Measurements from ENCODE around the gene CIITA. TPM values are rescaled to one million over a fixed set of nuclear protein-coding genes. Genes with fewer than 3 reads are reported as not detected.

CIITA gene
- total and polyA plus RNA-seq, 2 donors: 5.6 to 6.4 TPM

GRCh38 chr16:10839279-10839666, 37.7 kb upstream of the CIITA start:
- Histone ChIP-seq H3K4me3 (ENCODE audit: low read depth, low read length) (no peak overlapping the region), H3K36me3 (ENCODE audit: insufficient read depth) (no peaks in the 10 kb centered on the region), H3K27ac (ENCODE audit: low read depth) (no peak overlapping the region), H3K4me1 (ENCODE audit: insufficient read depth) (no peaks in the 10 kb centered on the region)
- DNase-seq (ENCODE audit: extremely low spot score): no peak
- WGBS: 47% methylated on average over 6 of the region's 6 CpGs

DNA sequence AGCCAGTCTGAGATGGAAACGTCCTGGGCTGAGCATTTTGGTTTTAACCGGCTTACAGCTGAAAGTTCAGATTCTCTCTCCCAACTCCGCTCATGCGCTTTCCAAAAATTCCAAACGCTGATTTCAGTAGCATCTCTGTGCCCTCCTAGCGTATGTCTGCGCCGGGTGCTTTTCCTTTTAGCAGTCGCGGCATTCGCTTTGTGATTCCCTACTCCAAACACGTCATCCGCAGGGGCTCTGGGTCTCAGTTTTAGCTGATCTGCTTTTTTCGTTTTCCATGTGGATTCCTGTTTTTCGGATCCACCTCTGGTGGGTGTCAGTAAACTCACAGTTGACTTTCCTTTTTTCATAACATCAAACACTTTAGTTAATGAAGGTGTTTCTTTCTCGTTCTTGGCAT, 36.3 kb upstream of the CIITA start:
- 54% methylated on average over 16 of the region's 16 CpGs for WGBS
- no peak overlapping the region for H3K27ac ChIP-seq (ENCODE audit: low read depth)
- DNase-seq (ENCODE audit: extremely low spot score): no peak

GRCh38 chr16:10846213-10846998, 30.6 kb upstream of the CIITA start:
- Histone ChIP-seq H3K4me3 (ENCODE audit: low read depth, low read length) (no peak overlapping the region), H3K27ac (ENCODE audit: low read depth) (no peak overlapping the region), H3K4me1 (ENCODE audit: insufficient read depth) (no peaks in the 10 kb centered on the region), H3K36me3 (ENCODE audit: insufficient read depth) (no peaks in the 10 kb centered on the region)
- WGBS: 90% methylated on average over 14 of the region's 14 CpGs
- no peak for DNase-seq (ENCODE audit: extremely low spot score)

More for the DNA sequence above, 36.3 kb upstream of the CIITA start:
- no peak overlapping the region for H3K4me3 ChIP-seq (ENCODE audit: low read depth, low read length)
- H3K36me3 ChIP-seq (ENCODE audit: insufficient read depth): no peaks in the 10 kb centered on the region
- H3K4me1 ChIP-seq (ENCODE audit: insufficient read depth): no peaks in the 10 kb centered on the region

GRCh38 chr16:10847176-10847575, 29.8 kb upstream of the CIITA start:
- Histone ChIP-seq H3K27ac (ENCODE audit: low read depth) (no peak overlapping the region), H3K4me1 (ENCODE audit: insufficient read depth) (no peaks in the 10 kb centered on the region), H3K4me3 (ENCODE audit: low read depth, low read length) (no peak overlapping the region), H3K36me3 (ENCODE audit: insufficient read depth) (no peaks in the 10 kb centered on the region)
- no peak for DNase-seq (ENCODE audit: extremely low spot score)
- 56% methylated on average over 2 of the region's 2 CpGs for WGBS

- Histone ChIP-seq H3K27ac (ENCODE audit: low read depth) (no peak overlapping the region), H3K4me3 (ENCODE audit: low read depth, low read length) (no peak overlapping the region), H3K36me3 (ENCODE audit: insufficient read depth) (no peaks in the 10 kb centered on the region), H3K4me1 (ENCODE audit: insufficient read depth) (no peaks in the 10 kb centered on the region)
- no peak for DNase-seq (ENCODE audit: extremely low spot score)
- 64% methylated on average over 7 of the region's 7 CpGs for WGBS
Measured at GRCh38 chr16:10849736-10850477, 27.1 kb upstream of the CIITA start.

- Histone ChIP-seq H3K27ac (ENCODE audit: low read depth) (no peak overlapping the region), H3K4me3 (ENCODE audit: low read depth, low read length) (no peak overlapping the region), H3K4me1 (ENCODE audit: insufficient read depth) (no peaks in the 10 kb centered on the region), H3K36me3 (ENCODE audit: insufficient read depth) (no peaks in the 10 kb centered on the region)
- no peak for DNase-seq (ENCODE audit: extremely low spot score)
- WGBS: 65% methylated on average over 4 of the region's 4 CpGs
Measured at GRCh38 chr16:10850478-10850850, 26.5 kb upstream of the CIITA start.

- no peak for DNase-seq (ENCODE audit: extremely low spot score)
- Histone ChIP-seq H3K4me3 (ENCODE audit: low read depth, low read length) (no peak overlapping the region), H3K27ac (ENCODE audit: low read depth) (no peak overlapping the region), H3K4me1 (ENCODE audit: insufficient read depth) (no peaks in the 10 kb centered on the region), H3K36me3 (ENCODE audit: insufficient read depth) (no peaks in the 10 kb centered on the region)
- 89% methylated on average over 3 of the region's 3 CpGs for WGBS
Measured at GRCh38 chr16:10851512-10851911, 25.5 kb upstream of the CIITA start.

GRCh38 chr16:10852286-10852685, 24.7 kb upstream of the CIITA start:
- no peak overlapping the region for H3K4me3 ChIP-seq (ENCODE audit: low read depth, low read length)
- no peak overlapping the region for H3K27ac ChIP-seq (ENCODE audit: low read depth)
- DNase-seq (ENCODE audit: extremely low spot score): no peak
- WGBS: 70% methylated on average over 4 of the region's 4 CpGs
- H3K36me3 ChIP-seq (ENCODE audit: insufficient read depth): no peaks in the 10 kb centered on the region
- H3K4me1 ChIP-seq (ENCODE audit: insufficient read depth): no peaks in the 10 kb centered on the region

DNA sequence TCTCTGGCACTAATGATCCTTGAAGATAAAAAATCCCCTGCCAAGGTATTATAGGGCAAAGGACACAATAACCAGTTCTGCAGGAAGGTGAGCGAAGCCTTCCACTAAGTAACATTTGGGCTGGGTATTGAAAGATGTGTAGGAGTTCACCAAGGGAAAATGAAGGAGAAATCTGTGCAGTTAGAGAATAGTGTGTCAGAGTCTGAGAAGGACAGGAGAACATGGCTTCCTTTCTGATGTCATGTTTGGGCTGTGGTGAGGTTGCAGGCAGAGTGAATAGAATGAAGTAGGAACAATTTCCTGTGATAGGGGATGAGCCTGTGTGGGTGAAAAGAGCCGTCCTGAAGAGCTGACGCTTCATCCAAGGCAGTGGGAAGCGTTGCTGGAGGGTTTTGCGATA, 24.1 kb upstream of the CIITA start:
- H3K4me1 ChIP-seq (ENCODE audit: insufficient read depth): no peaks in the 10 kb centered on the region
- H3K36me3 ChIP-seq (ENCODE audit: insufficient read depth): no peaks in the 10 kb centered on the region
- no peak overlapping the region for H3K27ac ChIP-seq (ENCODE audit: low read depth)
- WGBS: 77% methylated on average over 5 of the region's 5 CpGs
- DNase-seq (ENCODE audit: extremely low spot score): no peak
- H3K4me3 ChIP-seq (ENCODE audit: low read depth, low read length): no peak overlapping the region

- Histone ChIP-seq H3K36me3 (ENCODE audit: insufficient read depth) (no peaks in the 10 kb centered on the region), H3K4me1 (ENCODE audit: insufficient read depth) (no peaks in the 10 kb centered on the region), H3K4me3 (ENCODE audit: low read depth, low read length) (no peak overlapping the region), H3K27ac (ENCODE audit: low read depth) (no peak overlapping the region)
- DNase-seq (ENCODE audit: extremely low spot score): no peak
- WGBS: 97% methylated on average over 2 of the region's 2 CpGs
Measured at GRCh38 chr16:10856042-10856441, 21.0 kb upstream of the CIITA start.

- H3K36me3 ChIP-seq (ENCODE audit: insufficient read depth): no peaks in the 10 kb centered on the region
- H3K4me3 ChIP-seq (ENCODE audit: low read depth, low read length): no peak overlapping the region
- no peak for DNase-seq (ENCODE audit: extremely low spot score)
- H3K27ac ChIP-seq (ENCODE audit: low read depth): no peak overlapping the region
- 72% methylated on average over 1 of the region's 1 CpG for WGBS
- no peaks in the 10 kb centered on the region for H3K4me1 ChIP-seq (ENCODE audit: insufficient read depth)
Measured at GRCh38 chr16:10858203-10858602, 18.8 kb upstream of the CIITA start.

DNA sequence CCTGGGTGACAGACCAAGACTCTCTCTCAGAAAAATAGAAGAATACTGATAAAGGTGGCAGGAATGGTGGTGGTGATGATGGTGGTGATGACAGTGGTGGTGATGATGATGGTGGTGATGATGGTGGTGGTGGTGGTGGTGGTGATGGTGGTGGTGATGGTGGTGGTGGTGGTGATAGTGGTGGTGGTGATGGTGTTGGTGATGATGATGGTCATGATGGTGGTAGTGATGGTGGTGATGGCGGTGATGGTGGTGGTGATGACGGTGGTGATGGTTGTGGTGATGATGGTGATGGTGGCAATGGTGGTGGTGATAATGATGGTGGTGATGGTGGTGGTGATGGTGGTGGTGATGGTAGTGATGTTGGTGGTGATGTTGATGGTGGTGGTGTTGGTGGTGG, 18.0 kb upstream of the CIITA start:
- Histone ChIP-seq H3K27ac (ENCODE audit: low read depth) (no peak overlapping the region), H3K36me3 (ENCODE audit: insufficient read depth) (no peaks in the 10 kb centered on the region), H3K4me3 (ENCODE audit: low read depth, low read length) (no peak overlapping the region), H3K4me1 (ENCODE audit: insufficient read depth) (no peaks in the 10 kb centered on the region)
- 78% methylated on average over 2 of the region's 2 CpGs for WGBS
- no peak for DNase-seq (ENCODE audit: extremely low spot score)

DNA sequence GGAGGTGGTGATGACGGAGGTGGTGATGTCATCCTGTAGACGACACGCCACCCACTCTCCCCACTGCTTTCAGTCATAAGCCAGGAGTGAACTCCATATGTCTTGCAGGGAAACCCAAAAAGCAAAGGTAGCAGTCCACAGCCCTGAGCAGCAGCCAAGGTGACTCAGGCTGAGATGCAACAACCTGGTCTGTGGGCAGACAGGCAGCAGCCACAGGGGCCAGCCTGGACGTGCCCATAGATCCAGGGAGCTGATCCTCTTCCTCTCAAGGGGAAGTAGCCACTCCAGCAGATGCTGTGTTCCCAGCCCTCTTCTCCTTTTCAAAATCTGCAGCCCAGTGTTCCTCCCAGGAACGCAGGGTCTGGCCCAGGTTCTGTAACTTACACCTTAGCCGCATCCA, 17.3 kb upstream of the CIITA start:
- no peaks in the 10 kb centered on the region for H3K36me3 ChIP-seq (ENCODE audit: insufficient read depth)
- H3K27ac ChIP-seq (ENCODE audit: low read depth): no peak overlapping the region
- no peak for DNase-seq (ENCODE audit: extremely low spot score)
- WGBS: 90% methylated on average over 6 of the region's 6 CpGs
- no peaks in the 10 kb centered on the region for H3K4me1 ChIP-seq (ENCODE audit: insufficient read depth)
- no peak overlapping the region for H3K4me3 ChIP-seq (ENCODE audit: low read depth, low read length)

DNA sequence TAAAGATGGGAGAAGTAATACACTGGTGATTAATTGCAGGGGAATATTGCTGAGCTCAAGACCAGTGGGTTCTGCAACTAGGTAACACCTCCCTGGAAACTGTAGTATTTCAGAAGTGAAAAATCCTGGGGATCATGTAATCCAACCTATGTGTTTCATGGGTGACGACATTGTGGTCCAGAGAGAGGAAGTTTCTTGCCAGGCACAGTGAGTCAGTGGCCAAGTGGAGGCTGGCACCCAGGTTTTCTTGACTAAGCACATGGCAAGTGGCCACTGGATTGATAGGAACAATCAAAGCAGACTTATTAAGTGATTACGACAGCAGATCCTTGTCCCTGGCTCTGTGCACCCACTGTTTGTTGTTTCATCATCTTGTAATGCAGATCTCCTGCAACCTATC, 14.6 kb upstream of the CIITA start:
- Histone ChIP-seq H3K4me3 (ENCODE audit: low read depth, low read length) (no peak overlapping the region), H3K36me3 (ENCODE audit: insufficient read depth) (no peaks in the 10 kb centered on the region), H3K4me1 (ENCODE audit: insufficient read depth) (no peaks in the 10 kb centered on the region), H3K27ac (ENCODE audit: low read depth) (no peak overlapping the region)
- WGBS: 67% methylated on average over 2 of the region's 2 CpGs
- DNase-seq (ENCODE audit: extremely low spot score): no peak

Measured in urinary bladder (tissue), 4 donors.